GM19043 (cell line): ENCODE data around the gene TULP4.
A peak's percentile ranks its signal among the peaks of the same experiment; 100 is the strongest.

Experiments
- ATAC-seq: cut with Tn5 transposase; IDR thresholded peaks from one replicate; pipeline ENCODE4 v1.9.1; 2021; ENCODE audit warnings: low read depth; ENCODE audit not compliant: unreplicated experiment

Gene TULP4

DNA sequence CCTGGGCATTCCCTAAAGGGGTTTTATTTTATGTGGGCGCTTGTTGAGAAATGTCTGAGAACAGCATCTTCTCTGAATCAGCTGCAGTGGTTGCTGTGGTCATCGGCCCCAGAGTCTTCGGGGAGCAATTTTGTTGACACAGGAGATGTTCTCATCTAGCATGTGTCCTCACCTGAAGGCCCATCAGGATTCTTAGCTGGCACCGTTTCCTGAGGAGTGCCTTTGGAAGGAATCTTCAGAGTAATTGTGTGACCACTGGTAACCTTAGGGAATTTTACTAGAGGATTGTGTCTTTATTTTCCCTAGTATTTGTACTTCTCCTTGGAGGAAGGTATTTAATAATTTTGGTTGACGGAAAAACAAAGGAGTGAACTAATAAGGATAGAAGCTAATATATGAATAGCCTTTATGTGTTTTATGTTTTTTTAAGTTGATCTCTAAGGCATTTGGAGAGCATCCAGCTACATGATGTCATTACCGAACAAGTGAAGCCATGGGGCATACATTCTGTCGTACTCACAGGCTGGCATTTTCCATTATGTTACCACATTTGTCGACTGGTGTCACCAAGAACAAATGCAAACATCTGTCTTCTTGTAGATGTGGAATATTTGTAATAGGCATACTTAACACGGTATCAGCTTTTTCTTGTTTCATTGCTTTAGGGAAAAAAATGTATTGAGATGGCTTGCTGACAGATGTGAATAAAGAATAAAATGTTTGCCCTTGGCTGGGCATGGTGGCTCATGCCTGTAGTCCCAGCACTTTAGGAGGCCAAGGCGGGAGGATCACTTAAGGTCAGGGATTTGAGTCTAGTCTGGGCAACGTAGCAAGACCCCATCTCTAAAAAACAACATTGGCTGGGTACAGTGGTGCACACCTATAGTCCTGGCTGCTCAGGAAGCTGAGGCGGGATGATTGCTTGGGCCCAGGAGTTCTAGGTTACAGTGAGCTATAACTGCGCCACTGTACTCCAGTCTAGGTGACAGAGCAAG lies 41.9 kb downstream of the TULP4 start:
- no peak for ATAC-seq

DNA sequence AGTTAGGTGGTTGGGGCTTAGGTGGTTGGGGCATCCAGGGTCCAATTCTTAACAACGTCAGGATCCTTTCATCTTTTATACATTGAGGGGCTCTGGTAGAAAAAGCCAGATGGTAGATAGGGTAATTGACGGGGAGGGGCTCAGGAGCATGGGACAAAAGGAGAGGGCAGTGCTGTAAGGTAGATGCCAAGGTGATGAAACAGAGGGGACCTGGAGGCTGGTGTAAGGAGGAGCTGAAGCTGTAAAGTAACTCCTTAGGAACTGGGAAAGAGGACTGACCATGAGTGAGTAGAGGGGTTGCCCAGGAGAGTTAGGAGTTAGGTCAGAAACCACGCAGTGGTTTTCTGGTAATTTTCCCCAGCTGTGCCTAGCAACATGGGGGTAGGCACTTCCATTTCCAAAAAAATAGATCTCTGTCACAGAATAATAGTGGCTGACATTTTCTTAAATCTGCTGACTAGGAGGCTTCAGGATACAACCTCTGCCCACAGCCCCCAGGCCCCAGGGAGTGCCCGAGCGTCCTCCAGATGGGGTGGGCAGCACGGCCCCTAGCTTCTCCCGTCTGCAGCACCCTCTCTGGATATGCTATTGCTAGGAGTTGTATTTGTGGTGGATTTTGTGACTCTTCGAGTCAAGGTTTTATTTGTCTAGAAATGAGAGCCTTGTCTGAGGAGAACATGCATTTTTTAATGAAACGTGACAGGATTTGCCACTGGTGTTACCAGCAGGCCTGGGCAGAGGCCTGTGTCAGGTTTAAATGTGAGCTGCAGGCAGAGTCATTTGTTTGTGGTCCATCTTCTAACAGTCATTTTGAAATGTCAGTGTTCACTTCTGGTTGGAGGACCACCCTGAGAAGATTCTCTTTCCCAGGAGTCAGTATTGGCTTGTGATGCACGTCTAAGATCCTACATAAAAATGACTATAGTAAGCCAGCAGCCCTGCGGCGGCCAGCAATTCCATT lies 44.6 kb downstream of the TULP4 start:
- ATAC-seq, result no peak

DNA sequence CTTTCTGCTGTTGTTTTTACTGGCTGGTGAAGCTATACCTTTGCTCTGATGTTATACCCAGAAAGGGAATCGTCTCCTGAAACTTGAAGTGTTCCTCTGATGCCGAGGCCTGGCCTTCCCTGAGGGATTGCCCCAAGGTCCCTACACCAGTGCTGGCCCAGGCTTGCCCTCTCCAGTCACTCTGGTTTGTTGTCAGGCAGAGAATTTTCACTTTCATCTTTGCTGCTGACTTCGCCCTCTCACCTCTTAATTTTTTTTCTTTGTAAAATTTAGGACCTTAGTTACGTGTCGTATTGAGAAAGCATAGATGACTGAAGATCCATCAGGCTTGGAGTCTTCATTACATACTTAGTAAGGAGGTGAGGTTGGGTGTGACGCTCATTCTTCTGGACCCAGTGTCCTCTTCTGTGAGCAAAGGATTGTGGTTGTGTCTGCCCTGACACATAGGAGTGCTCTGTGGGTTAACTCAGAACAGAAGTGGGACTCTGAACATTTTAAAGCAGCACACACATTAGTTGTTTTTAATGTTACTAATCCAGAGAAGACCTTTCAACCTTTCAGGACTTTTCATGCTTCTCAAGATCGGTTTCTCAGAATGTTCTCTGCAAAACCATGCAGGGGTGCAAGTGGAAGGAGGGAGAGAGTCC lies 45.4 kb downstream of the TULP4 start:
- peak; percentile 69 for ATAC-seq

DNA sequence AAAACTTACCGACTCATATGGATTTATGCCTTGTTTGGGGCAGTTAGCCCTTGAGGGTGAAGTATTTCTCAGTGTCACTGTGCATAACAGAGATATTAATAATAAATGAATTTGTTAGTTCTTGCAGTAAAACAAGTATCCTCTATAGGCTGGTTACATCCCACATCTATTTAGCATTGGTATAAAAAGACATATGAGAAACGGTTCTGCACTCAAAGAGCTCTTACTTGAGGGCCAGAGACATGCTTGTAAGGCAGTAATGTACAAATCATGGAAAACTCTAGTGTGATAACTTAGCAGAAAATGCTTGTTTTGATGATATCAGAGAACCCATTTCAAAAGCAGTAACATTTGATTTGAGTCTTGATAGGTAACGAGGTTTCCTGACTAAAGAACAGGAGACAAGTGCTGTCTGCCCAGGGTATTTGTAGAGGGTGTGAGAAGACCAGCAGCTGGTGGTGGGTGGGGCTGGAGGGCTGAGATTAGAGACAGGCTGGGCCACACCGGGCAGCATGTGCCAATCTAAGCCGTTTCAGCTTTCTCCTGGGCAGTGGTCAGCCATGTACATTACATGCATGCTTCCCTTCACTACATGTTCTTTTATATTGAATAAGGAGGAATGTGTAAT lies 46.3 kb downstream of the TULP4 start:
- no peak for ATAC-seq

DNA sequence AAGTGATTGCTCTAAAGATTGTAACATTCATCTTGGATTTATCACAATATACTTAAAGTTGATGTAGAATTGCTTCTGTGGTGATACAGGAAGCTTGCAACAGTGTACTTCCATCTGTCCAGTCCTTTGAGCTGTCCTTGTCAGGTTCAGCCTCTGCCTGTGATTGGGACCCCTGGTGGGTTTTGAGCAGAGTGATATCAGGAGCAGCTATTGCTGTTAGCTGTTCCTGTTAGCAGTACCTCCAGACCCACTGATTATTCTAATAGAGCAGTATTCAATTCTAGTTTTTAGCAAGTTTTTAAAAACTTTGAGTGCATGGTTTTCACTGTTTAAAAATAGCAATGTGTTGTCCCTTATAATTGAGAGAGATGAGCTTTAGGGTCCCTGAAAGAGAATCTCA lies 48.8 kb downstream of the TULP4 start:
- no peak for ATAC-seq

DNA sequence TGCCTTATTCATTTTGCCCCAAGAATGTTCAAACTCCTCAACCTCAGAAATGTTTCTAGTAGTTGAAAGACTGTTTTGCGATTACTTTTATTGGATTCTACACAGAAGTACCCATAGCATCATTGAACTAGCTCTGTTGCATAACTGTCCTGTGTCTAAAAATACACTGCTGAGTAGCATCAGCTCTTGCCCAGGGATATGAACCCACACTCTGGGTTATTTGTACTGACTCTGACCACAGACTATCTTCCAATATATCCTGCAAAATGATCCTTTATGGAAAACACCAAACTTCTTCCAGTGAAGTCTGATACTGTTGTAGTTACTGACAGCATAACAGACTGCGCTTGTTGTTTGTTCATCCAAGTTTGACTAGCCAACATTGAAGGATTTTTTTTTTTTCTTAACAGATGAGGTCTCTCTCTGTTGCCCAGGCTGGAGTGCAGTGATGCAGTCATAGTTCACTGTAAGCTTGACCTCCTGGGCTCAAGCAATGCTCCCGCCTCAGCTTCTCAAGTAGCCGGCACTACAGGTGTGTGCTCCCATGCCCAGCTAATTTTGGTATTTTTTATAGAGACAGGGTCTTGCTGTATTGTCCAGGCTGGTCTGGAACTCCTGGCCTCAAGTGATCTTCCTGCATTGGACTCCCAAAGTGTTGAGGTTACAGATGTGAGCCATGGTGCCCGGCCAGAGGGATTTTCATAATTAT lies 49.9 kb downstream of the TULP4 start:
- no peak for ATAC-seq

DNA sequence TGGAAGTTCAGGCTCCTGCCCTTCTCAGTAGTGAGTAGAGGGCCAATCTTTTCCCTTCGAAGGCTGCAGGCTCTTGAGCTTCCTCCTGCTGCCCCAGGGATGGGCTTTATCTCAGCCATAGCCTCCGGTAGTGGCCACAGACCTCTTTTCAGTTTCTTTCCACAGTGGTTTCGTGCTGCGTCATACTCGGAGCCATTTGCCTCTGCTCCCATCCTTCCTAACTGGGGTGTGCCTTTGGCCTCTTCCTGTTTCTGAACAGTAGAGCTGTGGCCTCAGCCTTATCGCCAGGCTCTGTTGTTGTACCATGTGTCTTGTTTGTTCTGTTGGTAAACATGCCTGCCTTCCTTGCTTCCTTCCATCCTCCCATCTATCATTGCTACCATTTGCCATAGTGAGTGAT lies 54.1 kb downstream of the TULP4 start:
- no peak for ATAC-seq

DNA sequence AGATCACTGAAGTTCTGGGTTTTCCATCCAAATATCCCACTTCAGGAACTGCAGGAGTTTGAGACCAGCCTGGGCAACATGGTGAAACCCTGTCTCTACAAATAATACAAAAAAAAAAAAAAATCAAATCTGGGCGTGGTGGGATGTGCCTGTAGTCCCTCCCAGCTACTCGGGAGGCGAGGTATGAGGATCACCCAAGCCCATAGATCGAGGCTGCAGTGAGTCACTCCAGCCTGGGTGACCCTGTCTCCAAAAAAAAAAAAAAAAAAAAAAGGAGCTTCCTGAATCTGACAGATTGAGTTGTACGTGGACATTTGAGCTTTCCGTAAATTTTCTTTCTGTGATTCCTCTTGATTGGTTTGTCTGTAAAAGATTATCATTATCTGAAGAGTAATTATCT lies 55.6 kb downstream of the TULP4 start:
- no peak for ATAC-seq

DNA sequence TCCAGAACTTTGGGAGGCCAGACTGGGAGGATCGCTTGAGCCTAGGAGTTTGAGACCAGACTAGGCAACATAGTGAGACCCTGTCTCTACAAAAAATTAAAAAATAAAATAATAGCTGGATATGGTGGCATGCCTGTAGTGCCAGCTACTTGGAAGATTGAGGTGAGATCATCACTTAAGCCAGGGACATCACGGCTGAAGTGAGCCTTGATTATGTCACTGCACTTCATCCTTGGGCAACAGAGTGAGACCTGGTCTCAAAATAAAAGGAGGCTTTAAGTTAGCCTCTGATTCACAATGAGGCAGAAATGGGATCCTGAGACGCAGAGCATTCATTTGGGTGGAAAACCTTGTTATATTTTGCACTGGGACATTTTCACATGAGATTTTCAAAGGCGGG lies 57.0 kb downstream of the TULP4 start:
- no peak for ATAC-seq

DNA sequence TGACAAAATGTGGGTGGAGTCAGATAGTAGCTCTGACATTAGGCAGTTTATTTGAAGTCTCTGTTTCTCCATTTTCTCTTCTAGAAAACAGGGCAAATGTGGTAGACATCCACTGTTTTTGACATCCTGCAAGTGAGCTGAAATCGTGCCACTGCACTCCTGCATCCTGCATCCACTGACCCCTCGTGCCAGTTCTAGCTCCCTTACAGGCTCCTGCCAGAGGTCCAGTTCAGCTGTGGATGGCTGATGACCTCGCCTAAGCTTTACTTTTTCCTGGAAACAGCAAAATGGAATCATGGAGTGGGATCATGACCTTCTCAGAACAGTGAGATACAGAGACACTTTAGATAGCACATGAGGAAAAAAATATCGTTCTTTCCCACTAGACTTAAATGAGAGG lies 58.5 kb downstream of the TULP4 start:
- ATAC-seq, result no peak

DNA sequence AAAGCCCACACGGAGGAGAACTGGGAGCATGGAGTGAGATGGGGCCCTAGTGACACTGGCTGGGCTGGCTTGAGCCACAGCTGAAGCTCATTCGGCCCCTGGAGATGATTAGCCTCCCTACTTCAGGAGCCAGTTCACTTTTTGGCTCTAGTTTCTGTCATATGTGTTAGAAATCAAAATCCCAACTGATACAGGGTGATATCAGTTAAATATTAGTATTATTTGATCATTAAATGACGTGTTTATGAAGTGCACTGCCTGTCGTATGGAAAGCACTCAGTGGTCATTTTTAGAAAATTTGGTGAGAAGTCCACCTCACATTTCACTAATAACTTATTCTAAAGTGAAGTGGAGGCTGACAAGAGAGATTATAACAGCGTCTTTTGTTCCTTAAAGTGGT lies 59.0 kb downstream of the TULP4 start:
- ATAC-seq, result no peak

DNA sequence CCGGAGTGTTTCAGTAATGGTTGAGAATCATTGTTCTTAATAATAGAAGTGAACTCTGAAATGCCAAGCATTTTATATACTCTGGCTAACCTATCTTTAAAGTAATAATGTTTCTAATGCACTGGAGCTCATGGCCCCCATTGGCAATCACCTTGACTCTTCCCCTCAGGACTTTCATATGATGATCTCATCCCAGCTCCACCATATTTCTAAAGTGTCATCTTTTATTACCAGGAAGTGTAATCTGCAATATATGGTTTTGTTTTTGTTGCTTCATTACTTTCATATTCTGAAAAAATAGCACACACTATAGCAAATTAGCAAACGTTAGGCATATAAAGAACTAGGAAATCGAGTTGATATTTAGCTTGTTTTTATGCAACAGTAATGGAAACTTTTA lies 60.3 kb downstream of the TULP4 start:
- ATAC-seq, result no peak

DNA sequence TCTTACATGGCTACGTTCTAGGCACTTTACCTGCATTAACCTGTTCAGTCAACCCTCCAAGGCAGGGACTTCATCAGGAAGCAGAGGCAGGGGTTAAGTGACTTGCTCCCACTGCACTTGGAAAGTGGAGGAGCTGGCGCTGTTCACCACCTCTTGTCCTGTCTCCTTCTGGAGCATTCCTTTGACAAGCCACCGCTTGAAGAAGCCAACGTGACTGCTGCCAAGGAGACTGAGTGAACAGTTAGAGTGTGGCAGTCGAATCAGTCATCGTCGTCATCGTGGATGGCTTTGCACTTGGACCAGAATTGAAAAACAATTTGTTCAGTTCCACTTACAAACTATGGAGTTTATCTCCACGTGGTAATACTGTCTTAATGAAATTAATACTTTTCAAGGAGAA lies 60.9 kb downstream of the TULP4 start:
- ATAC-seq, result no peak

DNA sequence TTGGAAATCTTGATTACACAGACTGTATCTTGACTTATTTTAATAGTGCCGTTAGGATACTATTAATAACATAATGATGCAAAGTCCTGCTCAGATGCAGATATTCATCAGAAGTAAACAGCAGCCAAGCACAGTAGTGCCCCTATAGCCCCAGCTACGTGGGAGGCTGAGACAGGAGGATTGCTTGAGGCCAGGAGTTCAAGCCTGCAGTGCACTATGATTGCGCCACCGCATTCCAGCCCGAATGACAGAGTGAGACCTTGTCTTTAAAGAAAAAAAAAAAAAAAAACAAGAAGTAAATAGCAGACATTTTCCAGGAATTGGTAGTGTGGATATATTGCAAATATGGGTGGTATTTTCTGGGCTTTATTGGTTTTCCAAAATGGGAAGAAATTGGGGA lies 61.8 kb downstream of the TULP4 start:
- ATAC-seq, result no peak

DNA sequence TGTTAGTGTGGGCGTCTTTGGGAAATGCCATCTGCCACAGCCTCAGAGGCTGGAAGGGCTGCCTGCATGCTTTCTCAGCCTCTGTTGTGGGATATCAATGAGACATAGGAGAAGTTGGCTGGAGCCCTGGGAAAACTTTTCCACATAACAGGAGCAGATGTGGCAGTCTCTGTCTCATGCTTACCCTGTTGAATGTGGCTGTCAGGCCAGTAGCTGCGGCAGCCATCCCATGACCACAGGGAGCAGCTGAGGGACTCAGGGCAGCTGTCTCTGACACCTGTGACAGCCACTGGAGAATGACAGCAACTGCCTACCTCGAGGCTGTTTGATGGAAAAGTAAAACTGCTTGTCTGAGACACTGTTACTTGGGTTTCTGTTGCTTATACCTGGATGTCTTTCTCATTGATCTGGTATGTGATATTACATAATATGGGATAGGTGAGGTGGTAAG lies 64.4 kb downstream of the TULP4 start:
- no peak for ATAC-seq

DNA sequence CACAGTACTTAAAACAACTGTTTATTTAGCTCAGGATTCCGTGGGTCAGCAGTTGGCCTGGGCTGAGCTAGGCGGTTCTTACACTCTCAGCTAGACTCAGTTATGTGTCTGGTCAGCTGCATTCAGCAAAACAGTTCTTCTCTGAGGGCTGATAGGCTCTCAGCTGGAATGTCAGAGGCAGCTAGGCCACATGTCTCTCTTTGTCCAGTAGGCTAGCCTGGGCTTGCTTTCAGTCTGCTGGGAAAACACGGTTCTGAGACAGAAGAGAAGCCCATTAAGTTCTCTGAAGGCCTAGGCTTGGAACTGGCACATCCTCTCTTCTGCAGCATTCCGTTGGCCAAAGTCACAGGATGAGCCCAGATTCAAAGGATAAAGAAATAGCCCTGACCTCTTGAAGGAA lies 65.6 kb downstream of the TULP4 start:
- ATAC-seq, result no peak

DNA sequence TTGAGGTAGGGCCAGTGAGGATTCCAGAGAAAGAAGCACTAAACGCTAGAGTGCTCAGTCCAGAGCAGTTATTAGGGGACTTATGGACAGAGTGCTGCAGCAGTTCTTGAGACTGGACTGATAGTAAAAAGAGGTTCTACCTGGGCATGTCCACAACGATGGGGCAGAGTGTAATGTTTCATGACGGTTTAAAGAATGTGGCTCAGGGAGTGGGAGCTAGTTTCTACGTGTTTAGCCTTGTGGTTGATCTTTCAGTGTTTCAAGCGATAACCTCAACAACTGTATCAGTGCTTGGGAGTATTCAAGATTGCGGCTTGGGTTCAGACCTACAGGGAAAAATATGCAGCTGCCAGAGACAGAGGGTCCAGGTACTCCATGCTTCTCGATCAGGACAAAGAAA lies 67.1 kb downstream of the TULP4 start:
- no peak for ATAC-seq

DNA sequence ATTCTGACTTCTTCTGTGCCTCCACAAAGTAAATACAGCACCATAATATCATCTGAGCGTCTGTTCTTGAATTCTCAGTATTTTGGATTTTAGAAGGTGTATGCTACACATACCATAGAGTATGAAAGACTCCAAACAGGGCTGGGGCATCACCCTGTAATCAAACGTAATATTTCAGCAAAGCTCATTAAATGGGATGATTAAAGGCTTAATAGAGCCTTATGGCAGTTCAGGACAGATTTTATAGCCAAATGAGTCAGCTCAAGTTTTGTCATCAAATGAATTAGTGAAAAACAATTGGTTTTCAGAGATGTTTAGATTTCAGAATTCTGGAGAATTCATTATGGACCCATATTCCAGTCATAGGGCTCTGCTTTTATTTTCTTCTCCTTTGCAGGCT lies 68.9 kb downstream of the TULP4 start:
- no peak for ATAC-seq

DNA sequence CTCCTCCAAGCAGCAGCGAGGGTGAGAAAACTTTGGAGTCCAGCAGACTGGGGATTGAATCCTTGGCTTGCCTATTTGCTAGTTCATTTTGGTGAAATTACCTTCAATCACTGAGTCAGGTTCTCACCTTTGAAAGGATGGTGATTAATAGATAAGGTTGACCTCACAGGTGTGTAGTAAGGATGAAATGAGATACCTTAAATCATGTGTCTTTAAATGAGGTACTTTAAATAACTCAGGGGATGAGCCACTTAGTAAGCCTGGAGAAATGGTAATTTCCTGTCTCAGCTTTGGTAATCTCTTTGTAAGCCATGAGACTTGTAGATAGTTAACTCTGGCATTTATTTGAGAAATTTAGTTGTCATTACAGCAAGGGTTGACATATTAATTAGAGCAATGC lies 70.2 kb downstream of the TULP4 start:
- no peak for ATAC-seq

DNA sequence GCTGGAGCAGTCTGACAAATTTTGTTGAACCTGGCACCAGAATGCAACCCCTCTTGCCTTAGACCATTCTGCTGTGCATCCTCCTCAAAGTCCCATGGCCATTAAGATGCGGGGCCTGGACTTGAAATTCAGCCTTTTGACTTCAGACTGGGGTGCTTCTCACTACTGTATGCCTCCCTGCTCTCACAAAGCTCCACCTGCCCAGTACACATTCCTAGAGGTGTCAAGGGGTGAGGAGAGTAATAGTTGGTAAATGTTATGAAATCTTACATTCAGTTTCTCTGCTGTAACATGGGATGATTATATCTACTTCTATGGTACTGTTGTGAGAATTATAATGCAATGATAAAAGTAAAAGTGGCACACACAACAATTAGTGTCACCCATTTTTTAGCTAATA lies 70.8 kb downstream of the TULP4 start:
- no peak for ATAC-seq
